Keratinocyte (primary cell): Measurements from ENCODE around the gene ZFYVE19. TPM values are rescaled to one million over a fixed set of nuclear protein-coding genes. Genes with fewer than 3 reads are reported as not detected.

ENCODE experiments used
- DNase-seq: peaks from one replicate; pipeline ENCODE4 v3.0.0-alpha.2; 2011; ENCODE audit warnings: low read depth, missing footprints, low spot score
- FAIRE-seq: peaks from 2 replicates; lab custom pipeline; 2011; peaks lifted over from hg19 to GRCh38; lab: Jason Lieb, UNC
- H2AFZ ChIP-seq: 2 replicates; pipeline ENCODE4 v1.6.0; 2012; ENCODE audit warnings: low read length, control low read depth, inconsistent platforms; ENCODE audit not compliant: control insufficient read depth
- H3K27ac ChIP-seq: 2 replicates; pipeline ENCODE4 v1.5.1; 2011; ENCODE audit warnings: low read length; ENCODE audit not compliant: control insufficient read depth, insufficient read depth
- H3K27me3 ChIP-seq: 3 replicates; pipeline ENCODE4 v1.6.0; 2011; ENCODE audit warnings: low read length; ENCODE audit not compliant: control insufficient read depth, insufficient read depth; ENCODE audit errors: extremely low read depth
- H3K36me3 ChIP-seq, 2 experiments: 2 replicates in 1 of 2; 3 replicates in 1 of 2; pipeline ENCODE4 v1.5.1; 2011; ENCODE audit warnings: low read length in 2 of 2, mild to moderate bottlenecking in 1 of 2; ENCODE audit not compliant: control insufficient read depth in 2 of 2, insufficient read depth in 2 of 2; ENCODE audit errors: extremely low read depth in 1 of 2
- H3K4me1 ChIP-seq: 3 replicates; pipeline ENCODE4 v1.5.1; 2011; ENCODE audit warnings: low read length; ENCODE audit not compliant: control insufficient read depth, insufficient read depth; ENCODE audit errors: extremely low read depth
- H3K4me2 ChIP-seq: 3 replicates; pipeline ENCODE4 v1.6.0; 2011; ENCODE audit warnings: low read depth, low read length; ENCODE audit not compliant: control insufficient read depth, insufficient read depth; ENCODE audit errors: extremely low read depth
- H3K4me3 ChIP-seq, 3 experiments: fragments of 200-600 bp in 1 of 3; sonication (generic) in 1 of 3; 2 replicates in 2 of 3; 3 replicates in 1 of 3; pipeline ENCODE4 v1.5.1; 2011 to 2016; ENCODE audit warnings: low read length in 3 of 3, mild to moderate bottlenecking in 3 of 3, control low read depth in 2 of 3, inconsistent platforms in 1 of 3, low read depth in 1 of 3, mixed read lengths in 1 of 3, mixed run types in 1 of 3, moderate library complexity in 1 of 3; ENCODE audit not compliant: control insufficient read depth in 2 of 3, insufficient read depth in 2 of 3; ENCODE audit errors: extremely low read depth in 1 of 3
- H3K79me2 ChIP-seq: 2 replicates; pipeline ENCODE4 v1.6.0; 2012; ENCODE audit warnings: low read length; ENCODE audit not compliant: control insufficient read depth, insufficient read depth
- H3K9ac ChIP-seq: 3 replicates; pipeline ENCODE4 v1.6.0; 2011; ENCODE audit warnings: low read length; ENCODE audit not compliant: control insufficient read depth, insufficient read depth; ENCODE audit errors: extremely low read depth
- H3K9me1 ChIP-seq: 3 replicates; pipeline ENCODE4 v1.6.0; 2011; ENCODE audit warnings: low read length; ENCODE audit not compliant: control insufficient read depth, insufficient read depth; ENCODE audit errors: extremely low read depth
- H3K9me3 ChIP-seq: 2 replicates; pipeline ENCODE4 v1.5.1; 2012; ENCODE audit warnings: low read depth, low read length; ENCODE audit not compliant: control insufficient read depth
- H4K20me1 ChIP-seq: 3 replicates; pipeline ENCODE4 v1.6.0; 2011; ENCODE audit warnings: low read length; ENCODE audit not compliant: control insufficient read depth, insufficient read depth; ENCODE audit errors: extremely low read depth
- CTCF ChIP-seq, 3 experiments: IDR thresholded peaks in 1 of 3; conservative IDR thresholded peaks in 1 of 3; optimal IDR thresholded peaks in 1 of 3; 2 replicates in 2 of 3; 3 replicates in 1 of 3; pipeline versions ENCODE3 to v1.5.1; 2011; ENCODE audit warnings: low read length in 3 of 3, mild to moderate bottlenecking in 3 of 3, moderate library complexity in 2 of 3, control low read depth in 1 of 3, inconsistent platforms in 1 of 3; ENCODE audit not compliant: insufficient read depth in 2 of 3; ENCODE audit errors: extremely low read depth in 1 of 3
- EZH2 ChIP-seq: IDR thresholded peaks from one replicate; pipeline ENCODE4 v1.6.1; 2012; ENCODE audit warnings: inconsistent platforms, mild to moderate bottlenecking, low read length, moderate library complexity
- dilution Hi-C: fragments of 300-500 bp; cut with MboI; formaldehyde crosslinking; loops from one replicate; pipeline ENCODE4 v1.7.0; 2020; ENCODE audit warnings: low sequenced_read_pairs; ENCODE audit not compliant: extremely low pct_ligation_motif_present
- polyA plus RNA-seq, 5 experiments: library from polyadenylated mRNA; depleted of rRNA in 3 of 5; stranded (reverse) in 3 of 5; stranded (forward) in 1 of 5; unstranded in 1 of 5; fragments of >200 nt; gene quantifications; 1 replicate in 1 of 5; 2 replicates in 3 of 5; 3 replicates in 1 of 5; pipeline versions ENCODE4 v1.2.1 to v1.2.3, GENCODE V29; 2011 to 2012; ENCODE audit warnings: missing spikeins in 2 of 5, low read depth in 1 of 5, low replicate concordance in 1 of 5

Gene ZFYVE19
- polyA plus RNA-seq, 1 donor (not counting 4 experiments of a cell fraction or from before 2014, with no cell fraction given) = 19.0 TPM

GRCh38 chr15:40841741-40842140 is 34.9 kb downstream of the ZFYVE19 start:
- Histone ChIP-seq H3K9ac (no peak overlapping the region), H3K4me1 (peaks cover 27% of the 10 kb centered on the region), H2AFZ (no peak overlapping the region), H3K36me3 (peaks cover 0 to 6% of the 10 kb centered on the region in 2 experiments), H3K4me2 (no peak overlapping the region), H4K20me1 (peaks cover 9% of the 10 kb centered on the region), H3K27ac (no peak overlapping the region), H3K4me3 (no peak overlapping the region), H3K9me1 (peaks cover 3% of the 10 kb centered on the region), H3K79me2 (peaks cover 22% of the 10 kb centered on the region), H3K27me3 (no peaks in the 10 kb centered on the region), H3K9me3 (no peaks in the 10 kb centered on the region)
- FAIRE-seq (no peak), DNase-seq (no peak)
- dilution Hi-C loops = no loop called here
- TF ChIP-seq CTCF (optimal IDR thresholded peaks at IDR 0.05 in 1 of 3, IDR thresholded peaks at IDR 0.05 in 1 of 3, conservative IDR thresholded peaks at IDR 0.05 in 1 of 3; ENCODE audit: extremely low read depth in 1 of 3, insufficient read depth in 2 of 3, low read length in 3 of 3) = no peak

GRCh38 chr15:40843261-40843884 is 36.5 kb downstream of the ZFYVE19 start:
- Histone ChIP-seq H3K36me3 (peaks cover 1 to 20% of the 10 kb centered on the region in 2 experiments), H3K9me1 (peaks cover 4% of the 10 kb centered on the region), H3K4me3 (peak overlapping the region; percentile 79 to 99 (median 95)), H3K9me3 (no peaks in the 10 kb centered on the region), H2AFZ (peak overlapping the region; percentile 82), H3K9ac (peak overlapping the region; percentile 85), H3K27me3 (no peaks in the 10 kb centered on the region), H3K4me1 (peaks cover 42% of the 10 kb centered on the region), H3K79me2 (peaks cover 39% of the 10 kb centered on the region), H4K20me1 (peaks cover 21% of the 10 kb centered on the region), H3K4me2 (peak overlapping the region; percentile 97), H3K27ac (peak overlapping the region; percentile 92)
- TF ChIP-seq EZH2 = no peak
- dilution Hi-C loops = no loop called here
- DNase-seq = no peak
- no peak for FAIRE-seq
